Choroid plexus epithelial cell (primary cell): ENCODE measurements around the gene KRTAP10-7.
A peak's percentile ranks its signal among the peaks of the same experiment; 100 is the strongest.

ENCODE experiments used
- DNase-seq: peaks from one replicate; pipeline ENCODE4 v3.0.0-alpha.2; 2010; ENCODE audit warnings: low read depth
- H3K4me3 ChIP-seq: 2 replicates; pipeline ENCODE4 v1.5.1; 2011; ENCODE audit warnings: low read depth, mild to moderate bottlenecking, control low read depth, low read length, moderate library complexity
- CTCF ChIP-seq: conservative IDR thresholded peaks from 2 replicates; pipeline ENCODE4 v1.5.1; 2011; ENCODE audit warnings: low read depth, mild to moderate bottlenecking, control low read depth, inconsistent platforms, low read length, moderate library complexity

The KRTAP10-7 gene

DNA sequence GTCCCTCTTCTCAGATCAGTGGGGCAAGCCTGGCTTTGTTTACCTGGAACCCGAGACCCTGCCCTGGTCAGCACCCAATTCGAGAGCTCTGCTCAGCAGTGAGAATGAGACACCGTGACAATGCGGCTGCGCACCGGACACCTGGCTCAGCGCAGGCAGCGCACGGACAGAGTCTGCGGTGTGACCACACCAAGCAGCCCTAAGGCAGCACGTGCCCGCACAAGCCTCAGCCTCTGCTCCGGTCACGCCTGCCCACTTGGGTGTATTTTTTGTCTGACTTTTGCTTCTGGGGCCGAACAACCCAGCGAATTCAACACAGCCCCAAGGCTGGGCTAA lies 16.2 kb downstream of the KRTAP10-7 start:
- no peak for TF ChIP-seq CTCF
- no peak for DNase-seq
- no peak overlapping the region for H3K4me3 ChIP-seq

GRCh38 chr21:44617071-44617501 lies 16.7 kb downstream of the KRTAP10-7 start:
- TF ChIP-seq CTCF = no peak
- DNase-seq = no peak
- no peak overlapping the region for H3K4me3 ChIP-seq

DNA sequence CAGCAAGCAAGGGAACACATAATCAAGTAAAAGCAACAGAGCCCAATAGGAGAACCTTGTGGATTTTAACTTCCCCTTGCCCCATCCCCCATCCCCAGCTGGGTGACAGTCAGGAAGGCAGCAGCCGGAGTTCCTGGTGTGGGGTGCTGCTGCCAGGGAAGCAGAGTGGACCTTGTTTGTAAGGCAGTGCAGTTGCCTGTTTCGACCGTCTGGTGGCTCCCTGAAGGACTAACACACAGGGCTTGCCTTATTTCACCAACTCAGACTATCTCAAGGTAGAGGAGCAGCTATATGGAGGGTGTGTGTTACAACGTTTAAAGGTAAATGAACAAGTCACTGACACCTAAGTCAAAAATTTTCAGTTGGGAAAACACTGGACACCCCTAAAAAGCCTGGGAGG lies 18.1 kb downstream of the KRTAP10-7 start:
- peak; percentile 42 for TF ChIP-seq CTCF
- no peak overlapping the region for H3K4me3 ChIP-seq
- DNase-seq = peak; percentile 28

GRCh38 chr21:44618909-44619308 lies 18.5 kb downstream of the KRTAP10-7 start:
- TF ChIP-seq CTCF = no peak
- no peak for DNase-seq
- H3K4me3 ChIP-seq = no peak overlapping the region

- TF ChIP-seq CTCF = no peak
- no peak overlapping the region for H3K4me3 ChIP-seq
- DNase-seq = no peak
These were observed 19.5 kb downstream of the KRTAP10-7 start for GRCh38 chr21:44619886-44620285.

DNA sequence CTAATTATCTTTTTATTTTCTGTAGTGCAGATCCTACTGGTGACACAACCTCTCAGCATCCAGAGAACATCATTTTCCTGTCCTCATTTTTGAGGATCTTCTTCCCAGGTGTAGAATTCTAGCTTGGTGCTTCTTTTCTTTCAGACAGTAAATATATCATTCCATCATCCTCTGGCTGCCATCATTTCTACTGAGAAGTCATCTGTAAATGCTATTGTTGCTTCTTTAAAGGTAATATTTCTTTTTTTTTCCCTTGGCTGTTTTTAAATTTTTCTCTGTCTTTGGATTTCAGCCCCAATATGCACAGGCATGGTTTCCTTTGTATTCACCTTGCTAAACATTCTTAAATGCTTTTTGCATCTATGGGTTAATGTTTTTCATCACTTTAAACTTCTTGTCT lies 23.2 kb downstream of the KRTAP10-7 start:
- H3K4me3 ChIP-seq = no peak overlapping the region
- DNase-seq = no peak
- TF ChIP-seq CTCF = no peak

- no peak for TF ChIP-seq CTCF
- DNase-seq = no peak
- H3K4me3 ChIP-seq = no peak overlapping the region
These were observed 25.4 kb downstream of the KRTAP10-7 start for GRCh38 chr21:44625756-44626155.
